Natural killer cell (primary cell): ENCODE data around the gene FSTL4. TPM values are rescaled to one million over a fixed set of nuclear protein-coding genes. Genes with fewer than 3 reads are reported as not detected.

Experiments used
- ATAC-seq, 3 donors: fragments of 150-1000 bp in 2 of 3; fragments of 200-7000 bp in 1 of 3; cut with Tn5 transposase; 1 replicate in 1 of 3; 2 replicates in 2 of 3; pipeline ENCODE4 v1.10.0; 2021; ENCODE audit warnings: mild to moderate bottlenecking in 2 of 3, moderate library complexity in 2 of 3
- DNase-seq, 2 donors: peaks; one replicate each; pipeline versions ENCODE4 v3.0.0 to v3.0.0-alpha.2; 2013 to 2021; ENCODE audit warnings: mixed read lengths in 1 of 2
- H3K27ac ChIP-seq: one replicate; pipeline ENCODE4 v1.5.1; 2013; ENCODE audit warnings: mild to moderate bottlenecking, low read length
- H3K27me3 ChIP-seq: one replicate; pipeline ENCODE4 v1.6.1; 2013; ENCODE audit warnings: low read length; ENCODE audit not compliant: control insufficient read depth, insufficient read depth
- H3K36me3 ChIP-seq: one replicate; pipeline ENCODE4 v1.6.1; 2013; ENCODE audit warnings: low read length; ENCODE audit not compliant: control insufficient read depth, insufficient read depth
- H3K4me1 ChIP-seq: one replicate; pipeline ENCODE4 v1.6.1; 2013; ENCODE audit warnings: low read length; ENCODE audit not compliant: control insufficient read depth, insufficient read depth
- H3K4me3 ChIP-seq: one replicate; pipeline ENCODE4 v1.5.1; 2013; ENCODE audit warnings: low read length
- H3K9me3 ChIP-seq: one replicate; pipeline ENCODE4 v1.6.1; 2013; ENCODE audit warnings: low read length; ENCODE audit not compliant: control insufficient read depth, insufficient read depth
- H3K27ac Mint-ChIP-seq, 2 donors: one replicate each; pipeline ENCODE4 v1.8.0; 2022; ENCODE audit warnings: mild to moderate bottlenecking in 2 of 2, mixed read lengths in 2 of 2, moderate library complexity in 1 of 2
- H3K27me3 Mint-ChIP-seq, 2 donors: one replicate each; pipeline ENCODE4 v1.8.0; 2022; ENCODE audit warnings: low read depth in 2 of 2, mixed read lengths in 2 of 2
- H3K36me3 Mint-ChIP-seq: one replicate; pipeline ENCODE4 v1.8.0; 2022; ENCODE audit warnings: mixed read lengths
- H3K4me1 Mint-ChIP-seq, 2 donors: one replicate each; pipeline ENCODE4 v1.8.0; 2022; ENCODE audit warnings: mixed read lengths in 2 of 2
- H3K4me3 Mint-ChIP-seq: one replicate; pipeline ENCODE4 v1.8.0; 2022; ENCODE audit warnings: mild to moderate bottlenecking, moderate library complexity, mixed read lengths
- H3K9me3 Mint-ChIP-seq, 2 donors: one replicate each; pipeline ENCODE4 v1.8.0; 2022; ENCODE audit warnings: mixed read lengths in 2 of 2
- CTCF ChIP-seq: fragments of 200-600 bp; IDR thresholded peaks from one replicate; pipeline ENCODE4 v1.8.0; 2022; ENCODE audit warnings: antibody characterized with exemption
- WGBS: methylation state at CpG from one replicate; pipeline ENCODE4 v1.1.7; 2013; ENCODE audit warnings: missing lambda C conversion rate; ENCODE audit not compliant: insufficient coverage; 5-methylcytosine and 5-hydroxymethylcytosine counted together
- intact Hi-C: fragments of 100-400 bp; cut with micrococcal nuclease; formaldehyde crosslinking; loops from one replicate; pipeline ENCODE4 v1.14.2; 2022
- total RNA-seq, 4 donors: library from RNA; stranded (reverse); fragments of 120-200 nt in 1 of 4; gene quantifications; one replicate each; pipeline versions ENCODE4 v1.2.3 to v1.2.4, GENCODE V29; 2013 to 2022

The FSTL4 gene
- total RNA-seq, 3 donors from 2014 or later (not counting 1 experiment from before 2014, with no cell fraction given), result 0.11 to 0.75 (median 0.55) TPM

GRCh38 chr5:133330956-133331355 is 281.4 kb downstream of the FSTL4 start:
- H3K4me1 Mint-ChIP-seq, result no peaks in the 10 kb centered on the region
- 88% methylated on average over 5 of the region's 5 CpGs for WGBS
- intact Hi-C loops, result no loop called here
- no peaks in the 10 kb centered on the region for H3K9me3 Mint-ChIP-seq
- H3K27me3 ChIP-seq, result no peaks in the 10 kb centered on the region
- no peak overlapping the region for H3K4me3 ChIP-seq
- no peak overlapping the region for H3K27ac Mint-ChIP-seq
- no peak overlapping the region for H3K27ac ChIP-seq
- no peaks in the 10 kb centered on the region for H3K27me3 Mint-ChIP-seq
- no peak for TF ChIP-seq CTCF
- ATAC-seq, result no peak
- H3K9me3 ChIP-seq, result no peaks in the 10 kb centered on the region
- no peak for DNase-seq
- no peaks in the 10 kb centered on the region for H3K4me1 ChIP-seq
- H3K4me3 Mint-ChIP-seq, result no peak overlapping the region
- no peaks in the 10 kb centered on the region for H3K36me3 ChIP-seq
- H3K36me3 Mint-ChIP-seq, result no peaks in the 10 kb centered on the region

GRCh38 chr5:133328800-133329199 is 283.5 kb downstream of the FSTL4 start:
- no peaks in the 10 kb centered on the region for H3K9me3 Mint-ChIP-seq
- H3K36me3 Mint-ChIP-seq, result no peaks in the 10 kb centered on the region
- Histone ChIP-seq H3K9me3 (no peaks in the 10 kb centered on the region), H3K4me1 (no peaks in the 10 kb centered on the region), H3K27me3 (no peaks in the 10 kb centered on the region), H3K4me3 (no peak overlapping the region), H3K36me3 (no peaks in the 10 kb centered on the region), H3K27ac (no peak overlapping the region)
- no peaks in the 10 kb centered on the region for H3K27me3 Mint-ChIP-seq
- H3K27ac Mint-ChIP-seq, result no peak overlapping the region
- TF ChIP-seq CTCF, result no peak
- WGBS, result 89% methylated on average over 11 of the region's 11 CpGs
- H3K4me1 Mint-ChIP-seq, result no peaks in the 10 kb centered on the region
- no peak for DNase-seq
- intact Hi-C loops, result no loop called here
- no peak for ATAC-seq
- no peak overlapping the region for H3K4me3 Mint-ChIP-seq

DNA sequence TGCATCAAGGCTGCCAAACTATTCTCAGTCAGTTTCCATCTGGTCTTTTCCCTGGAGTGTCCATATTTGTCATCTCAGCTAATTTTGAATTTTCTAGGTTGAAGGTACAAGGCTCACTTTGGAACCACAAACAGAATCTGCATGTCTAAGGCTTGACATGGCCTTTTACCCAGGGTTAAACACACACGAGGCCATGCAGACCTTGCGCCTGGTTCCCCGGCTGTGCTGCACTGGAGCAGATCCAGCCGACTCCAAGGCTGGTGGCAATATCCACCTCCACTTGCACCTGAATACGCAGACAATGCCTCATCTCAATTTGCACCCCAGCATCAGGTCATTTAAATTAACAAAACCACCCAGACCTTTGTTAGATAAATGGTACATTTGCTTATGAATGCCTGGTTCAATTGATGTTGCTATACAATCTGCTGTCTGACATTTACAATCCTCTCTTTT is 284.4 kb downstream of the FSTL4 start:
- Histone ChIP-seq H3K4me3 (no peak overlapping the region), H3K36me3 (no peaks in the 10 kb centered on the region), H3K27me3 (no peaks in the 10 kb centered on the region), H3K27ac (no peak overlapping the region), H3K4me1 (no peaks in the 10 kb centered on the region), H3K9me3 (no peaks in the 10 kb centered on the region)
- ATAC-seq, result no peak
- H3K27me3 Mint-ChIP-seq, result no peaks in the 10 kb centered on the region
- intact Hi-C loops, result no loop called here
- H3K9me3 Mint-ChIP-seq, result no peaks in the 10 kb centered on the region
- H3K4me3 Mint-ChIP-seq, result no peak overlapping the region
- no peak overlapping the region for H3K27ac Mint-ChIP-seq
- no peak for DNase-seq
- H3K36me3 Mint-ChIP-seq, result no peaks in the 10 kb centered on the region
- no peak for TF ChIP-seq CTCF
- no peaks in the 10 kb centered on the region for H3K4me1 Mint-ChIP-seq
- 95% methylated on average over 5 of the region's 5 CpGs for WGBS

DNA sequence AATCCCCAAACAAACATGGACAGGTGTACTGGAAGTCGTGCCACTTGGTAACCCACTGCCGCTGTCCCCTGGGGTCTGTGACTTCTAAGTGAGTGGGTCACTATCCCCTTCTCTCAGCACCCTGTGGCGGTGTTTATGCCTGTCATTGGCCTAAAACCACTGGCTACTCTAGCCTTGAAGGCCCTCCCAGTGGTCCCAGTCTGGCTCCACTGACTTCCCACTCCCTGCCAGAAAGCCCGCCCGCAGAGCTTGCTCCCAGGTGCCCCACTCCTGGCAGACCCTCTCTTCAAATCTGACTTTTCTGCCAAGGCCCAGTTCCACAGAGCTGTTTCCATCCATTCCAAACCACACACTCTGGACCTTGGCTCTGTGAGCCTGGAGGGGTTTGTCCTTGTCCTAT is 286.0 kb downstream of the FSTL4 start:
- WGBS, result 87% methylated on average over 5 of the region's 5 CpGs
- Mint-ChIP-seq H3K9me3 (no peaks in the 10 kb centered on the region), H3K36me3 (no peaks in the 10 kb centered on the region), H3K4me3 (no peak overlapping the region), H3K27ac (no peak overlapping the region), H3K4me1 (no peaks in the 10 kb centered on the region), H3K27me3 (no peaks in the 10 kb centered on the region)
- no peak overlapping the region for H3K4me3 ChIP-seq
- ATAC-seq (no peak), DNase-seq (no peak)
- H3K27ac ChIP-seq, result no peak overlapping the region
- H3K27me3 ChIP-seq, result no peaks in the 10 kb centered on the region
- TF ChIP-seq CTCF, result no peak
- H3K9me3 ChIP-seq, result no peaks in the 10 kb centered on the region
- no peaks in the 10 kb centered on the region for H3K36me3 ChIP-seq
- H3K4me1 ChIP-seq, result no peaks in the 10 kb centered on the region
- intact Hi-C loops, result no loop called here
